Gastrocnemius medialis (tissue), 4 donors: ENCODE data around the gene WNT3A. TPM values are rescaled to one million over a fixed set of nuclear protein-coding genes. Genes with fewer than 3 reads are reported as not detected.
A peak's percentile ranks its signal among the peaks of the same experiment; 100 is the strongest.

ENCODE experiments used
- ATAC-seq, 2 donors: fragments of 150-250 bp; one replicate each; pipeline ENCODE4 v1.9.1; 2016
- DNase-seq, 2 donors: peaks; one replicate each; pipeline ENCODE4 v3.0.0-alpha.2; 2019
- H3K27ac ChIP-seq, 4 donors: fragments of 200-600 bp; sonication (generic); 1 replicate in 1 of 4; 2 replicates in 3 of 4; pipeline ENCODE4 v1.5.1; 2016 to 2018; ENCODE audit warnings: mild to moderate bottlenecking in 2 of 4, moderate library complexity in 1 of 4
- H3K27me3 ChIP-seq, 3 donors: fragments of 200-600 bp; sonication (generic) in 2 of 3; 1 replicate in 1 of 3; 2 replicates in 2 of 3; pipeline versions ENCODE4 v1.5.1 to v1.6.0; 2016 to 2019; ENCODE audit warnings: mild to moderate bottlenecking in 1 of 3, moderate library complexity in 1 of 3
- H3K36me3 ChIP-seq, 2 donors: fragments of 200-600 bp; sonication (generic) in 1 of 2; one replicate each; pipeline ENCODE4 v1.5.1; 2017 to 2018
- H3K4me1 ChIP-seq, 2 donors: fragments of 200-600 bp; sonication (generic) in 1 of 2; one replicate each; pipeline ENCODE4 v1.5.1; 2016 to 2017; ENCODE audit warnings: mild to moderate bottlenecking in 2 of 2
- H3K4me3 ChIP-seq, 4 donors: fragments of 200-600 bp; sonication (generic) in 3 of 4; 1 replicate in 1 of 4; 2 replicates in 3 of 4; pipeline ENCODE4 v1.5.1; 2016 to 2019; ENCODE audit warnings: mild to moderate bottlenecking in 2 of 4
- H3K9me3 ChIP-seq, 3 donors: fragments of 200-600 bp; sonication (generic) in 2 of 3; 1 replicate in 1 of 3; 2 replicates in 2 of 3; pipeline ENCODE4 v1.5.1; 2016 to 2019
- CTCF ChIP-seq, 5 experiments: fragments of 450-650 bp in 3 of 5; fragments of 200-600 bp in 2 of 5; sonication (generic) in 2 of 5; IDR thresholded peaks in 4 of 5; conservative IDR thresholded peaks in 1 of 5; 1 replicate in 4 of 5; 2 replicates in 1 of 5; pipeline ENCODE4 v1.5.1; 2016 to 2019; ENCODE audit warnings: antibody characterized with exemption in 5 of 5, mild to moderate bottlenecking in 3 of 5, moderate library complexity in 3 of 5
- POLR2A ChIP-seq, 2 donors: fragments of 450-650 bp; IDR thresholded peaks; one replicate each; pipeline ENCODE4 v1.6.1; 2017; ENCODE audit warnings: antibody characterized with exemption in 2 of 2, mild to moderate bottlenecking in 2 of 2, moderate library complexity in 2 of 2
- in situ Hi-C, 4 donors: fragments of 200-750 bp; cut with MboI; loops; one replicate each; pipeline versions ENCODE4 v1.15.0 to v1.8.0; 2017; ENCODE audit warnings: low sequenced_read_pairs in 4 of 4
- intact Hi-C: fragments of 100-400 bp; cut with DNase I; formaldehyde crosslinking; loops from one replicate; pipeline ENCODE4 v1.15.1; 2023; ENCODE audit warnings: low total_unique reads
- total RNA-seq, 4 donors: library from RNA; depleted of rRNA; stranded (reverse); fragments of >200 nt; gene quantifications; one replicate each; pipeline versions ENCODE4 v1.1.0 to v1.2.3, GENCODE V29; 2016

WNT3A gene
- total RNA-seq, 4 donors from 2014 or later: not detected

- in situ Hi-C loops (no loop called here), intact Hi-C loops (loop anchor here (10.0 kb wide), 1 partner anchor 66 kb away; no protein-coding TSS in a partner anchor)
- ATAC-seq: no peak
- TF ChIP-seq CTCF (IDR thresholded peaks at IDR 0.05 in 4 of 5, conservative IDR thresholded peaks at IDR 0.05 in 1 of 5): no peak
- no peak for TF ChIP-seq POLR2A (IDR thresholded peaks at IDR 0.05)
- Histone ChIP-seq H3K9me3 (no peaks in the 10 kb centered on the region), H3K27ac (no peak overlapping the region), H3K4me1 (no peaks in the 10 kb centered on the region), H3K36me3 (no peaks in the 10 kb centered on the region), H3K4me3 (no peak overlapping the region), H3K27me3 (peaks cover 49 to 55% (median 53%) of the 10 kb centered on the region in 3 donors)
- no peak for DNase-seq
These were observed 1.8 kb downstream of the WNT3A start for GRCh38 chr1:228008391-228009115.

- Histone ChIP-seq H3K27ac (no peak overlapping the region), H3K36me3 (no peaks in the 10 kb centered on the region), H3K27me3 (peaks cover 42 to 48% (median 46%) of the 10 kb centered on the region in 3 donors), H3K4me1 (no peaks in the 10 kb centered on the region), H3K4me3 (no peak overlapping the region), H3K9me3 (no peaks in the 10 kb centered on the region)
- no peak for ATAC-seq
- TF ChIP-seq POLR2A (IDR thresholded peaks at IDR 0.05): no peak
- no peak for TF ChIP-seq CTCF (IDR thresholded peaks at IDR 0.05 in 4 of 5, conservative IDR thresholded peaks at IDR 0.05 in 1 of 5)
- in situ Hi-C loops (no loop called here), intact Hi-C loops (loop anchor here (10.0 kb wide), 1 partner anchor 66 kb away; no protein-coding TSS in a partner anchor)
- peak in 1 of 2 donors; percentile 3 for DNase-seq
These were observed 2.5 kb downstream of the WNT3A start for GRCh38 chr1:228009116-228009827.

GRCh38 chr1:228009828-228010775 lies 3.3 kb downstream of the WNT3A start:
- no peak overlapping the region for H3K4me3 ChIP-seq
- peaks cover 35 to 40% (median 38%) of the 10 kb centered on the region in 3 donors for H3K27me3 ChIP-seq
- no peaks in the 10 kb centered on the region for H3K9me3 ChIP-seq
- no peak overlapping the region for H3K27ac ChIP-seq
- DNase-seq: peak in 1 of 2 donors; percentile 4
- no peaks in the 10 kb centered on the region for H3K4me1 ChIP-seq
- intact Hi-C loops: loop anchor here (10.0 kb wide), 1 partner anchor 65 kb away; no protein-coding TSS in a partner anchor
- in situ Hi-C loops: no loop called here
- H3K36me3 ChIP-seq: no peaks in the 10 kb centered on the region
- no peak for TF ChIP-seq POLR2A (IDR thresholded peaks at IDR 0.05)
- no peak for ATAC-seq

GRCh38 chr1:228010921-228011320 lies 4.1 kb downstream of the WNT3A start:
- TF ChIP-seq CTCF (IDR thresholded peaks at IDR 0.05 in 4 of 5, conservative IDR thresholded peaks at IDR 0.05 in 1 of 5): no peak
- TF ChIP-seq POLR2A (IDR thresholded peaks at IDR 0.05): no peak
- no peaks in the 10 kb centered on the region for H3K9me3 ChIP-seq
- intact Hi-C loops (no loop called here), in situ Hi-C loops (no loop called here)
- no peaks in the 10 kb centered on the region for H3K36me3 ChIP-seq
- no peaks in the 10 kb centered on the region for H3K4me1 ChIP-seq
- no peak overlapping the region for H3K27ac ChIP-seq
- H3K27me3 ChIP-seq: peaks cover 26 to 31% (median 30%) of the 10 kb centered on the region in 3 donors
- H3K4me3 ChIP-seq: no peak overlapping the region
- no peak for DNase-seq
- no peak for ATAC-seq
